ENCODE data around the gene TP53RK. TPM values are rescaled to one million over a fixed set of nuclear protein-coding genes. Genes with fewer than 3 reads are reported as not detected.

TP53RK gene
- polyA plus RNA-seq, 1 of the 3 experiments (the other 2 are of a cell fraction) = 5.5 TPM

GRCh38 chr20:46634528-46634927, 54.7 kb downstream of the TP53RK start:
- ChIA-PET CTCF (interaction anchor here (0.7 to 1.3 kb wide), 2 partner anchors 13 to 29 kb away, joined by 3 read pairs; no protein-coding TSS in a partner anchor), POLR2A (no interaction called here)
- Histone ChIP-seq H3K27me3 (ENCODE audit: insufficient read depth) (no peaks in the 10 kb centered on the region), H3K79me2 (ENCODE audit: insufficient read depth) (no peaks in the 10 kb centered on the region), H4K20me1 (ENCODE audit: insufficient read depth) (no peaks in the 10 kb centered on the region), H3K4me1 (ENCODE audit: control insufficient read depth in 1 of 2, insufficient read depth in 2 of 2, low read depth in 1 of 2, low read length in 1 of 2) (no peaks in the 10 kb centered on the region), H3K9me2 (no peaks in the 10 kb centered on the region), H3K9ac (no peak overlapping the region), H3K4me2 (no peak overlapping the region), H3K36me3 (replicated peaks in 1 of 2; ENCODE audit: control insufficient read depth in 1 of 2, insufficient read depth in 2 of 2, low read length in 1 of 2) (no peaks in the 10 kb centered on the region), H3F3A (replicated peaks; ENCODE audit: insufficient read depth) (no peaks in the 10 kb centered on the region), H3K9me3 (no peaks in the 10 kb centered on the region), H2AFZ (ENCODE audit: low read depth) (no peak overlapping the region), H3K27ac (ENCODE audit: low read depth in 2 of 2, low read length in 1 of 2) (no peak overlapping the region), H3K4me3 (ENCODE audit: low read depth in 2 of 2, low read length in 1 of 2) (no peak overlapping the region)
- no peak for DNase-seq
- 36% methylated on average over 6 of the region's 6 CpGs for WGBS (ENCODE audit: low lambda C conversion rate)
- no peak for TF ChIP-seq YY1 (IDR thresholded peaks at IDR 0.05; ENCODE audit: low read depth)
- no peak for TF ChIP-seq FOXJ3 (CRISPR knock-in tag; IDR thresholded peaks at IDR 0.05)
- no peak for TF ChIP-seq FOXM1 (IDR thresholded peaks at IDR 0.05; ENCODE audit: low read depth)
- TF ChIP-seq NRF1 (IDR thresholded peaks at IDR 0.05; ENCODE audit: low read depth, low read length) = no peak
- TF ChIP-seq RXRA (IDR thresholded peaks at IDR 0.05; ENCODE audit: borderline replicate concordance, low read depth) = no peak
- TF ChIP-seq MEF2A (IDR thresholded peaks at IDR 0.05; ENCODE audit: borderline replicate concordance, low read depth) = no peak
- TF ChIP-seq, protein P1, sequence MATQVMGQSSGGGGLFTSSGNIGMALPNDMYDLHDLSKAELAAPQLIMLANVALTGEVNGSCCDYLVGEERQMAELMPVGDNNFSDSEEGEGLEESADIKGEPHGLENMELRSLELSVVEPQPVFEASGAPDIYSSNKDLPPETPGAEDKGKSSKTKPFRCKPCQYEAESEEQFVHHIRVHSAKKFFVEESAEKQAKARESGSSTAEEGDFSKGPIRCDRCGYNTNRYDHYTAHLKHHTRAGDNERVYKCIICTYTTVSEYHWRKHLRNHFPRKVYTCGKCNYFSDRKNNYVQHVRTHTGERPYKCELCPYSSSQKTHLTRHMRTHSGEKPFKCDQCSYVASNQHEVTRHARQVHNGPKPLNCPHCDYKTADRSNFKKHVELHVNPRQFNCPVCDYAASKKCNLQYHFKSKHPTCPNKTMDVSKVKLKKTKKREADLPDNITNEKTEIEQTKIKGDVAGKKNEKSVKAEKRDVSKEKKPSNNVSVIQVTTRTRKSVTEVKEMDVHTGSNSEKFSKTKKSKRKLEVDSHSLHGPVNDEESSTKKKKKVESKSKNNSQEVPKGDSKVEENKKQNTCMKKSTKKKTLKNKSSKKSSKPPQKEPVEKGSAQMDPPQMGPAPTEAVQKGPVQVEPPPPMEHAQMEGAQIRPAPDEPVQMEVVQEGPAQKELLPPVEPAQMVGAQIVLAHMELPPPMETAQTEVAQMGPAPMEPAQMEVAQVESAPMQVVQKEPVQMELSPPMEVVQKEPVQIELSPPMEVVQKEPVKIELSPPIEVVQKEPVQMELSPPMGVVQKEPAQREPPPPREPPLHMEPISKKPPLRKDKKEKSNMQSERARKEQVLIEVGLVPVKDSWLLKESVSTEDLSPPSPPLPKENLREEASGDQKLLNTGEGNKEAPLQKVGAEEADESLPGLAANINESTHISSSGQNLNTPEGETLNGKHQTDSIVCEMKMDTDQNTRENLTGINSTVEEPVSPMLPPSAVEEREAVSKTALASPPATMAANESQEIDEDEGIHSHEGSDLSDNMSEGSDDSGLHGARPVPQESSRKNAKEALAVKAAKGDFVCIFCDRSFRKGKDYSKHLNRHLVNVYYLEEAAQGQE (IDR thresholded peaks at IDR 0.05; ENCODE audit: low read depth, low read length) = no peak
- no peak for TF ChIP-seq RAD21 (IDR thresholded peaks at IDR 0.05; ENCODE audit: low read length)

Other genes starting within 250 kb of the TP53RK start
- 4.5 and 5.5 TPM in 2 replicates for gene ZNF334, start 175.9 kb downstream of the TP53RK start, polyA plus RNA-seq (2012; rRNA removed)
- not detected in 2 replicates for gene OCSTAMP, start 138.8 kb downstream of the TP53RK start, polyA plus RNA-seq (2012; rRNA removed)
- 0.10 and 0.21 TPM in 2 replicates for gene SLC13A3, start 38.0 kb downstream of the TP53RK start, polyA plus RNA-seq (2012; rRNA removed)
- gene SLC2A10, start 20.2 kb upstream of the TP53RK start, polyA plus RNA-seq (2012; rRNA removed) = 12.6 and 14.1 TPM in 2 replicates
- gene EYA2, start 205.4 kb upstream of the TP53RK start, polyA plus RNA-seq (2012; rRNA removed) = 0.05 TPM in 1 of 2 replicates, not detected in the other